Measurements from ENCODE around the gene MKNK2.
"Not testable (repeated sequence)": the region's sequence is repeated elsewhere in the genome, so short reads cannot be mapped to it uniquely, and the experiment has no call there.

Gene MKNK2

DNA sequence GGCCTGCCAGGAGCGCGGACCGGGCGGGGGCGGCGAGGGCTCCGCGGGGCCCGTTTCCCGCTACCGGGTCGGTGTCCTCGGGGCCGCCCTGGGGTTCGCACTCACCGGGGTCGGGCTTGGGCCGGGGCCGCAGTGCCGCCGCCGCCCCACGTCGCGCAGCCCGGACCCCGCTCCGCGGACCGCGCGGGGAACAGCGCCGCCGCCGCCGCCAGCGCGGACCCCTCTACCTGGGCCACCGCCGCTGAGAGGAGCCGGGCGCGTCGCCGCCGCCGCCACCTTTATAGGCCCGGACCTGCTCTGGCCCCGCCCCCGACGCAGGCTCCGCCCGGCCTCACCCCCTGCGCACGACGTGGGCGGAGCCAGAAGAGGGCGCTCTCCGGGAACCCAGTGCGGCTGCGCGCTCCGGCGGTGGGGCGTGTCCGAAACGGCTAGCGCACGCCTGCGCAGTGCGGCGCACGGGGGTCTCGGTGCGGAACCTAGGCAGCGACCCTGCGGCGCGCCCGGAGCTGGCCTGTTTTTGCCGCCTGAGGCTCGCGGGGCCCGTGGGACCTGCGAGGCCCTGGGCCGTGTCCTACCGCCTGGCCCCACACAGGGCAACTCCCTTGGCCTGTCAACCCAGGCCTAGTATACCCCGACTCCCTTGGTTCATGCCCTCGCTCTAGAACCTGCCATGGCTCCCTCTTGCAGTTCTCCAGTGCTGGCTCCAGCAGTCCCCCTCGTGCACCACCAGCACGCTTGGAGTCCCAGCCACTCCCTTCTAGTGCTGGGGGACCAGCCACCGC lies at the start of gene MKNK2:
Gene MKNK2, minus strand, starts transcription at position 254 of the 782 bp plus-strand sequence. CDS start 393 bp downstream, outside the sequence.
- in situ Hi-C loops (cut with HindIII; ENCODE audit: low sequenced_read_pairs): no loop called here

DNA sequence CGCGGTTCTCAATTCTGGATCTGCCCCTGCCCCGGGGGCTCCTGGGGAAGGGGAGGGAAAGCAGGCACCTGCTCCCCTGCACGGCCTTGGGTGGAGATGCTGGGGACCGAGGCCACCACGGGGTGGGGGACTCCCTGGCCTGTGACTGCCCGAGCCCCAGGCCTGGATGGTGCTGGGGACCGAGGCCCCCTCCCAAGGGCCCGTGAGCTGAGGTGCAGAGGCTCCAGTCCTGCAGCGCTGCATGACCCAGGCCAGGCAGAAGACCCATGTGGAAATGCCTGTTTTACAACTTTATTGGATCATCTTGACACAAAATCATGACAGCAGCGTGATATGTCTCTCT lies 49.6 kb upstream of the MKNK2 start:
- in situ Hi-C loops (cut with HindIII; ENCODE audit: low sequenced_read_pairs): no loop called here

- in situ Hi-C loops (cut with HindIII; ENCODE audit: low sequenced_read_pairs): no loop called here
Measured at GRCh38 chr19:2099937-2100718, 49.1 kb upstream of the MKNK2 start.

DNA sequence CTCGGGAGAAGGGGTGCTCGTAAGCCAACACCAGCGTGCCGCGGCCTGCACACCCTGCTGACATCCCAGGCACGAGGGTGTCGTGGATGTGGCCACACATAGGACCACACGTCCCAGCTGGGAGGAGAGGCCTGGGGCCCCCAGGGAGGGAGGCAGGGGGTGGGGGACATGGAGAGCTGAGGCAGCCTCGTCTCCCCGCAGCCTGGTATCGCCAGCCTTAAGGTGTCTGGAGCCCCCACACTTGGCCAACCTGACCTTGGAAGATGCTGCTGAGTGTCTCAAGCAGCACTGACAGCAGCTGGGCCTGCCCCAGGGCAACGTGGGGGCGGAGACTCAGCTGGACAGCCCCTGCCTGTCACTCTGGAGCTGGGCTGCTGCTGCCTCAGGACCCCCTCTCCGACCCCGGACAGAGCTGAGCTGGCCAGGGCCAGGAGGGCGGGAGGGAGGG lies 48.0 kb upstream of the MKNK2 start:
- in situ Hi-C loops (cut with HindIII; ENCODE audit: low sequenced_read_pairs): no loop called here

DNA sequence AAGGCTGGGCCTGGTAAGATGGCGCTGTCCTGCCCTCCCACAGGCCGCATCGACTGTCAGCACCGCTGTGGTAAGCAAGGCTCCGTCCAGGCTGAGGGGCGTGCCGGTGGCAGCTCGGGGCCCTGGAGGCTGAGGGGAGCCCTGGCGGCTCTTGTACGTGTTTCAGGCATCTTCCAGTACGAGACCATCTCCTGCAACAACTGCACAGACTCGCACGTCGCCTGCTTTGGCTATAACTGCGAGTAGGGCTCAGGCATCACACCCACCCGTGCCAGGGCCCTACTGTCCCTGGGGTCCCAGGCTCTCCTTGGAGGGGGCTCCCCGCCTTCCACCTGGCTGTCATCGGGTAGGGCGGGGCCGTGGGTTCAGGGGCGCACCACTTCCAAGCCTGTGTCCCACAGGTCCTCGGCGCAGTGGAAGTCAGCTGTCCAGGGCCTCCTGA lies 46.9 kb upstream of the MKNK2 start:
- in situ Hi-C loops (cut with HindIII; ENCODE audit: low sequenced_read_pairs): no loop called here

GRCh38 chr19:2097203-2097885 lies 46.3 kb upstream of the MKNK2 start:
- in situ Hi-C loops (cut with HindIII; ENCODE audit: low sequenced_read_pairs): no loop called here

- in situ Hi-C loops (cut with HindIII; ENCODE audit: low sequenced_read_pairs): no loop called here
Measured at GRCh38 chr19:2096480-2097202, 45.6 kb upstream of the MKNK2 start, which contains the start of gene IZUMO4. TSS of gene IZUMO4 (plus strand) at chr19:2096915. CDS start at chr19:2096946, 31 bp downstream.

DNA sequence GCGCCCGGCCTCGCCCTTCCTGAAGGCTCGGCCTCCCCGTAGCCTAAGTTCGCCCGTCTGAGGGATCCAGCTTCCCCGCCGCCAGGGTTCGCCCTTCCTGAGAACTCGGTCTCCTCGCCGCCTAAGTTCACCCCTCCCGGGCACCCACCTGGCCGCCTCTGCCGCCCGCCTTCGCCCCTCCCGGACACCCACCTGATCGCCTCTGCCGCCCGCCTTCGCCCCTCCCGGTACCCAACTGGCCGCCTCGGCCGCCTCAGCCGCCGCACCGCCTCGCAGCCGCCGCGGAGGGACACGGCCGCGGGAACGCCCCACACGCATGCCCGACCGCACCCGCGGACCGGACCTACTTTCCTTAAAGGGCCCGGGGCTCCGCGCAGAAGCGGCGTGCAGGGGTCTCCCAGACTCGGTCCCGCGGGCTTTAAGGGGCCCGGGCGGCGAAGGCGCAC lies 45.0 kb upstream of the MKNK2 start, which contains the start of gene MOB3A:
Gene MOB3A, minus strand, starts transcription at position 293 of the 446 bp plus-strand sequence. CDS start 17,766 bp downstream, outside the sequence.
- in situ Hi-C loops (cut with HindIII; ENCODE audit: low sequenced_read_pairs): no loop called here

GRCh38 chr19:2091926-2092525 lies 41.0 kb upstream of the MKNK2 start:
- in situ Hi-C loops (cut with HindIII; ENCODE audit: low sequenced_read_pairs): not testable (repeated sequence)

DNA sequence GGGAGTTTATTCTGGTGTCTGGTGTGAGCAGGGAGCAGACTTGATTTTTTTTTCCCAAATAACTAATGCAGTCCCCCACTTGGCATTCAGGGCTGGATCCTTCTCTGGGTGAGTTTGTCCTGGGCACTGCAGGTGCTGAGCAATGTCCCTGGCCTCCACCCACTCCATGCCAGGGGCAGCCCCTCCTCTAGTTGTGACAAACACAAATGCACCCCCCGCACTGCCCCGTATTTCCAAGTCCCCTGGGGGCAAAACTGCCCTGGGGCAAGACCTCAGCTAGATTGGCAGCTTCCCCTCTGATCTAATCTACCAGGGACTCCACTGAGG lies 38.6 kb upstream of the MKNK2 start:
- in situ Hi-C loops (cut with HindIII; ENCODE audit: low sequenced_read_pairs): no loop called here

DNA sequence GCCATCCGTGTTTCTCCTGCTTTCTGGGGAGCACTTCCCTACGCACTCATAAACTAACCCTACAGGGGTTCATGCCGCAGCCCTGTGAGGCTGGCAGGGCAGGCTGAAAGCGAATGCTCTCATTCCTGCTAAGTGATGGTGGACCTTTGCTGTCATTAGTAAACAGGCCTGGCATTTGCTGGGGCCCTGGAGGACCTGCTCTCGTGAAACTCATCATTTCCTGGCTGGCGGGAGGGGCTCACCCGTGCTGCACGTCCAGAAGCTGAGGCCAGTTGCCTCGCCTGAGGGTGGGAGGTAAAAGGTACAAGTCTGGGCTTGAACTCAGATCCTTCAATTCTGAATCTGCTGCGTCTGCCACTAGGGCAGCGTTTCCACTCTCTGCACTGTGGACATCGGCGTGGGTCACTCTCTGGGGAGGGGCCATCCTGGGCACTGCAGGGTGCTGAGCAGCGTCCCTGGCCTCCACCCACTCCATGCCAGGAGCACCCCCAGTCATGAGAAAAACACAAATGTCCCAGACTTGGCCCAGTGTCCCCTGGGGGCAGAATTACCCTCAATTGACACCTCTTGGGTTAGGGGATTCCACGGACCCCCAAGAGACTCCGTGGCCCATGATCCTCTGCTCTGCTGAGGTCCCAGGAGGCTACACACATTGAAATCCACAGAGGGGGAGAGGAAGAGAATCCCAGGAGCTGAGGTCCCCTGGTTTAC lies 38.1 kb upstream of the MKNK2 start:
- in situ Hi-C loops (cut with HindIII; ENCODE audit: low sequenced_read_pairs): no loop called here

GRCh38 chr19:2087621-2088100 lies 36.6 kb upstream of the MKNK2 start:
- in situ Hi-C loops (cut with HindIII; ENCODE audit: low sequenced_read_pairs): no loop called here

DNA sequence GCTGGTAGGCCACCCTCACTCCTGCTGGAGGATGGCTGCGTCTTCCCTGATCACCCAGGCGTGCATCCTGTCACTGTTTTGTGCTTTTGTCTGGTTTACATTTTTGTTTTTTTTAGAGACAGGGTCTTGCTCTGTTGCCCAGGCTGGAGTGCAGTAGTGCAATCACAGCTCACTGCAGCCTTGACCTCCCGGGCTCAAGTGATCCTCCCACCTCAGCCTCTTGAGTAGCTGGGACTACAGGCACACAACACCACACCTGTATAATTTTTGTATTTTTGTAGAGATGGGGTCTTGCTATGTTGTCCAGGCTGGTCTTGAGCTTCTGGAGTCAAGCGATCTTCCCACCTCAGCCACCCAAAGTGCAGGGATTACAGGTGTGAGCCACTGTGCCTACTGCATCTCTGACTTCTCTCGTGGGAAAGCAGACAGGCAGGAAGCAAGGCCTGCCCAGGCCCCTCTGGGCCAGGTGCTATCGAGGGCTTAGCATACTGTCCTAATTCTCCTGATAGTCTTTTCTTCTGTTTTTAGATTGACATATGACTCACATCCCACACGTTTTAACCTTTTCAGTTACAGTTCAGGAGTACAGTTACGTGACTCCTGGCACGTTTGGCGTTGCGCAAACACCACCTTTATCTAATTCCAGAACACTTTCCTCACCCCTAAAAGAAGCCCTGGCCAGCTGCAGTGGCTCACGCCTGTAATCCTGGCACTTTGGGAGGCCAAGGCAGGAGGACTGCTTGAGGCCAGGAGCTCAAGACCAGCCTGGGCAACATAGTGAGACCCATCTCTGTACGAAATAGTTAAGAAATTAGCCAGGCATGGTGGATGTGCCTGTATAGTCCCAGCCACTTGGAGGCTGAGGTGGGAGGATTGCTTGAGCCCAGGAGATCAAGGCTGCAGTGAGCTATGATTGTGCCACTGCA lies 35.9 kb upstream of the MKNK2 start:
- in situ Hi-C loops (cut with HindIII; ENCODE audit: low sequenced_read_pairs): not testable (repeated sequence)

GRCh38 chr19:2084993-2085720 lies 34.1 kb upstream of the MKNK2 start:
- in situ Hi-C loops (cut with HindIII; ENCODE audit: low sequenced_read_pairs): no loop called here

- in situ Hi-C loops (cut with HindIII; ENCODE audit: low sequenced_read_pairs): no loop called here
Measured at GRCh38 chr19:2083174-2083854, 32.3 kb upstream of the MKNK2 start.

- in situ Hi-C loops (cut with HindIII; ENCODE audit: low sequenced_read_pairs): no loop called here
Measured at GRCh38 chr19:2081873-2082810, 31.1 kb upstream of the MKNK2 start.
